BLaER1 (cell line): Measurements from ENCODE around the gene FASTKD2.
A peak's percentile ranks its signal among the peaks of the same experiment; 100 is the strongest.

Experiments used
- H3K27ac ChIP-seq: shearing (Covaris generic); formaldehyde crosslinking; 2 replicates; pipeline ENCODE4 v1.8.1; 2022
- H3K27me3 ChIP-seq: shearing (Covaris generic); formaldehyde crosslinking; 2 replicates; pipeline ENCODE4 v1.8.1; 2022
- H3K36me3 ChIP-seq: shearing (Covaris generic); formaldehyde crosslinking; 2 replicates; pipeline ENCODE4 v1.8.1; 2022
- H3K4me1 ChIP-seq: shearing (Covaris generic); formaldehyde crosslinking; 2 replicates; pipeline ENCODE4 v1.8.1; 2022
- H3K4me2 ChIP-seq: shearing (Covaris generic); formaldehyde crosslinking; 2 replicates; pipeline ENCODE4 v1.8.1; 2022
- H3K4me3 ChIP-seq: shearing (Covaris generic); formaldehyde crosslinking; 2 replicates; pipeline ENCODE4 v1.8.1; 2022
- H3K9ac ChIP-seq: shearing (Covaris generic); formaldehyde crosslinking; 2 replicates; pipeline ENCODE4 v1.8.1; 2022
- H3K9me3 ChIP-seq: shearing (Covaris generic); formaldehyde crosslinking; 2 replicates; pipeline ENCODE4 v1.8.1; 2022
- H4K20me1 ChIP-seq: shearing (Covaris generic); formaldehyde crosslinking; 2 replicates; pipeline ENCODE4 v1.8.1; 2022
- Cebpa-rat ChIP-seq: shearing (Covaris generic); IDR thresholded peaks from 2 replicates; pipeline ENCODE4 v1.8.1; 2022

Gene FASTKD2

GRCh38 chr2:206765242-206766056, at the start of gene FASTKD2, which contains the start of gene MDH1B:
FASTKD2 (plus strand) TSS chr2:206765606; CDS start chr2:206766694, 1,088 bp downstream.
MDH1B (minus strand) TSS chr2:206765328; CDS start chr2:206765271, 57 bp downstream.
- H3K27ac ChIP-seq = peak within 1 kb of the TSS; percentile 83
- peaks cover 28% of the 10 kb centered on the region for H3K36me3 ChIP-seq
- no peaks in the 10 kb centered on the region for H3K9me3 ChIP-seq
- H3K4me1 ChIP-seq = peaks cover 38% of the 10 kb centered on the region
- H3K27me3 ChIP-seq = no peaks in the 10 kb centered on the region
- H3K9ac ChIP-seq = peak within 1 kb of the TSS; percentile 91
- peak within 1 kb of the TSS; percentile 78 for H3K4me3 ChIP-seq
- no peaks in the 10 kb centered on the region; the same call in 1 of the 2 replicates for H4K20me1 ChIP-seq
- no peak for TF ChIP-seq Cebpa-rat
- peak within 1 kb of the TSS; percentile 84 for H3K4me2 ChIP-seq

GRCh38 chr2:206716623-206717022, 48.8 kb upstream of the FASTKD2 start:
- Histone ChIP-seq H3K9ac (no peak overlapping the region), H3K27me3 (no peaks in the 10 kb centered on the region), H3K4me3 (no peak overlapping the region), H4K20me1 (no peaks in the 10 kb centered on the region), H3K27ac (no peak overlapping the region), H3K4me2 (no peak overlapping the region), H3K4me1 (no peaks in the 10 kb centered on the region), H3K36me3 (no peaks in the 10 kb centered on the region), H3K9me3 (no peaks in the 10 kb centered on the region)
- no peak for TF ChIP-seq Cebpa-rat

GRCh38 chr2:206718296-206718695, 47.1 kb upstream of the FASTKD2 start, which contains the start of gene DYTN:
DYTN (minus strand) TSS chr2:206718396; CDS start chr2:206718279, 117 bp downstream.
- Histone ChIP-seq H3K4me2 (no peak within 1 kb of the TSS), H4K20me1 (no peaks in the 10 kb centered on the region), H3K4me1 (no peaks in the 10 kb centered on the region), H3K36me3 (no peaks in the 10 kb centered on the region), H3K27me3 (no peaks in the 10 kb centered on the region), H3K4me3 (no peak within 1 kb of the TSS), H3K9ac (no peak within 1 kb of the TSS), H3K9me3 (peaks cover 5% of the 10 kb centered on the region; the same call in 1 of the 2 replicates), H3K27ac (no peak within 1 kb of the TSS)
- no peak for TF ChIP-seq Cebpa-rat

- no peak overlapping the region for H3K4me2 ChIP-seq
- H4K20me1 ChIP-seq = no peaks in the 10 kb centered on the region
- no peaks in the 10 kb centered on the region for H3K36me3 ChIP-seq
- no peak for TF ChIP-seq Cebpa-rat
- no peak overlapping the region for H3K4me3 ChIP-seq
- H3K27ac ChIP-seq = no peak overlapping the region
- H3K4me1 ChIP-seq = no peaks in the 10 kb centered on the region
- H3K9ac ChIP-seq = no peak overlapping the region
- H3K27me3 ChIP-seq = no peaks in the 10 kb centered on the region
- H3K9me3 ChIP-seq = peaks cover 5% of the 10 kb centered on the region; the same call in 1 of the 2 replicates
Measured at GRCh38 chr2:206721256-206721920, 44.0 kb upstream of the FASTKD2 start.

GRCh38 chr2:206723288-206723687, 42.1 kb upstream of the FASTKD2 start:
- no peaks in the 10 kb centered on the region for H3K36me3 ChIP-seq
- H3K4me2 ChIP-seq = no peak overlapping the region
- H3K4me1 ChIP-seq = no peaks in the 10 kb centered on the region
- peaks cover 5% of the 10 kb centered on the region; the same call in 1 of the 2 replicates for H3K9me3 ChIP-seq
- no peak for TF ChIP-seq Cebpa-rat
- H4K20me1 ChIP-seq = no peaks in the 10 kb centered on the region
- H3K27me3 ChIP-seq = no peaks in the 10 kb centered on the region
- H3K9ac ChIP-seq = no peak overlapping the region
- H3K27ac ChIP-seq = no peak overlapping the region
- H3K4me3 ChIP-seq = no peak overlapping the region

GRCh38 chr2:206727287-206727686, 38.1 kb upstream of the FASTKD2 start:
- H4K20me1 ChIP-seq = no peaks in the 10 kb centered on the region
- no peak overlapping the region for H3K4me3 ChIP-seq
- no peaks in the 10 kb centered on the region for H3K36me3 ChIP-seq
- no peak overlapping the region for H3K9ac ChIP-seq
- TF ChIP-seq Cebpa-rat = no peak
- H3K27ac ChIP-seq = no peak overlapping the region
- H3K9me3 ChIP-seq = peaks cover 1% of the 10 kb centered on the region; the same call in 1 of the 2 replicates
- no peak overlapping the region for H3K4me2 ChIP-seq
- H3K4me1 ChIP-seq = no peaks in the 10 kb centered on the region
- no peaks in the 10 kb centered on the region for H3K27me3 ChIP-seq

- Histone ChIP-seq H3K4me1 (no peaks in the 10 kb centered on the region), H3K9ac (no peak overlapping the region)
- no peak for TF ChIP-seq Cebpa-rat
Measured at GRCh38 chr2:206728277-206729199, 36.9 kb upstream of the FASTKD2 start.

GRCh38 chr2:206733341-206733740, 32.1 kb upstream of the FASTKD2 start:
- Histone ChIP-seq H4K20me1 (no peaks in the 10 kb centered on the region), H3K4me1 (no peaks in the 10 kb centered on the region), H3K27me3 (no peaks in the 10 kb centered on the region), H3K4me2 (no peak overlapping the region), H3K9ac (no peak overlapping the region), H3K27ac (no peak overlapping the region), H3K4me3 (no peak overlapping the region), H3K36me3 (no peaks in the 10 kb centered on the region), H3K9me3 (no peaks in the 10 kb centered on the region)
- no peak for TF ChIP-seq Cebpa-rat

More at GRCh38 chr2:206728277-206729199, 36.9 kb upstream of the FASTKD2 start:
- Histone ChIP-seq H3K4me3 (no peak overlapping the region), H3K4me2 (no peak overlapping the region), H3K27ac (no peak overlapping the region), H4K20me1 (no peaks in the 10 kb centered on the region), H3K27me3 (no peaks in the 10 kb centered on the region), H3K36me3 (no peaks in the 10 kb centered on the region), H3K9me3 (no peaks in the 10 kb centered on the region)

- H3K9me3 ChIP-seq = no peaks in the 10 kb centered on the region
- no peak overlapping the region for H3K4me3 ChIP-seq
- TF ChIP-seq Cebpa-rat = no peak
- H3K27ac ChIP-seq = no peak overlapping the region
- H3K4me2 ChIP-seq = no peak overlapping the region
- no peak overlapping the region for H3K9ac ChIP-seq
- H4K20me1 ChIP-seq = no peaks in the 10 kb centered on the region
- H3K36me3 ChIP-seq = no peaks in the 10 kb centered on the region
- H3K27me3 ChIP-seq = no peaks in the 10 kb centered on the region
- H3K4me1 ChIP-seq = peaks cover 6% of the 10 kb centered on the region
Measured at GRCh38 chr2:206736935-206737334, 28.5 kb upstream of the FASTKD2 start.
